ENCODE results near the gene SLC24A3. TPM values are rescaled to one million over a fixed set of nuclear protein-coding genes. Genes with fewer than 3 reads are reported as not detected.

The SLC24A3 gene
- total RNA-seq, 2 donors from 2014 or later = 1.4 to 3.7 TPM

DNA sequence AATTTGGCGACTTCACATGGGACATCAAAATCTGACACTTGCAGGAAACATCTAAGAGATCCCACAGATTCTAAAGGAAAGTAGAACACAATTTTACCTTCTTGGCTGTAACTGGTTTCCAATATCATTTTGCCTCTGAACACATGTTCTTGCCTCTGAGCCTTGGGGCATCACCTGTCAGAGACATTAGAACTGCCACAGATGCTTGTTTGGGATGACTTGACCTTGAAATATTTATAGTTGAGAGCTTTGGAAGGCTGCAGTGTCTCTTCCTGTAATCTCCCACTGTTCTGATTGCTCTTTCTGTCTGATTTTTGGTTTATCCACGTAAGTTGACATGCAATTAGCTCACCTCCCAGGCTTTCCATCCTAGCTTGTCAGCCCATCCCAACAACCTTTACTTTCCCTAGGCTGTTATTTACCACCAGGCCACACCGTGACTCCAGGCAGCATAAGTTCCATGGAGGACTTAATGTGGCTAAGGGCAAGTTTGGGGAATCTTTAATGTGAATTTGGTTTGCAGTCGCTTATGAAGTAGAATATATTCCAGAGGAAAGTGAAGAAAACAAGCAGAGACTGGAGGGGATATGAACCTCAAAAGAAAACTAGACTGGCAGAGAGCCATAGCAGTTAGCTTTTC is 289.2 kb downstream of the SLC24A3 start:
- Histone ChIP-seq H3K4me3 (no peak overlapping the region), H3K27ac (no peak overlapping the region), H3K4me1 (no peaks in the 10 kb centered on the region), H3K27me3 (no peaks in the 10 kb centered on the region), H3K36me3 (no peaks in the 10 kb centered on the region), H3K9me3 (no peaks in the 10 kb centered on the region)
- no peak for DNase-seq (ENCODE audit: low spot score)
- TF ChIP-seq, protein P1, sequence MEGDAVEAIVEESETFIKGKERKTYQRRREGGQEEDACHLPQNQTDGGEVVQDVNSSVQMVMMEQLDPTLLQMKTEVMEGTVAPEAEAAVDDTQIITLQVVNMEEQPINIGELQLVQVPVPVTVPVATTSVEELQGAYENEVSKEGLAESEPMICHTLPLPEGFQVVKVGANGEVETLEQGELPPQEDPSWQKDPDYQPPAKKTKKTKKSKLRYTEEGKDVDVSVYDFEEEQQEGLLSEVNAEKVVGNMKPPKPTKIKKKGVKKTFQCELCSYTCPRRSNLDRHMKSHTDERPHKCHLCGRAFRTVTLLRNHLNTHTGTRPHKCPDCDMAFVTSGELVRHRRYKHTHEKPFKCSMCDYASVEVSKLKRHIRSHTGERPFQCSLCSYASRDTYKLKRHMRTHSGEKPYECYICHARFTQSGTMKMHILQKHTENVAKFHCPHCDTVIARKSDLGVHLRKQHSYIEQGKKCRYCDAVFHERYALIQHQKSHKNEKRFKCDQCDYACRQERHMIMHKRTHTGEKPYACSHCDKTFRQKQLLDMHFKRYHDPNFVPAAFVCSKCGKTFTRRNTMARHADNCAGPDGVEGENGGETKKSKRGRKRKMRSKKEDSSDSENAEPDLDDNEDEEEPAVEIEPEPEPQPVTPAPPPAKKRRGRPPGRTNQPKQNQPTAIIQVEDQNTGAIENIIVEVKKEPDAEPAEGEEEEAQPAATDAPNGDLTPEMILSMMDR (IDR thresholded peaks at IDR 0.05) = no peak

DNA sequence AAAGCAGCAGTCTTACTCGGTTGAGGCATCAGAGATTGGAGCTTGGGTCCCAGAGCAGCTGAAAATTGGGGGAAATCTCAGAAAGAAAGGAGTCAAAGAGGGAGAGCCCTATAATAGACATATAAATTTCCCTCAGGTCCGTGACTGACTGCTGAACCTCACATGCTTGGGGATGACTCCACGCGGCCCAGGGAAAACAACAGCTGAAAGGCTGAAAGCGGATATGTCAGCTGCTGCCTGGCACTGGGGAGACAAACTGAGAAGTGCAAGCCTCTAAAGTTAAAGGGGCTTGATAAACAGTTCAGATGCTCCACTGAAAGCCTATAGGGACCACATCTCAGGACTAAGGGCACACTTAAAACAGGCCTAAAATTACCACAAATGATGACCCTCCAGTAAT is 289.7 kb downstream of the SLC24A3 start:
- Histone ChIP-seq H3K27ac (no peak overlapping the region), H3K27me3 (no peaks in the 10 kb centered on the region), H3K36me3 (no peaks in the 10 kb centered on the region), H3K9me3 (no peaks in the 10 kb centered on the region), H3K4me3 (no peak overlapping the region), H3K4me1 (no peaks in the 10 kb centered on the region)
- TF ChIP-seq, protein P1 (IDR thresholded peaks at IDR 0.05) = no peak
- DNase-seq (ENCODE audit: low spot score) = no peak

DNA sequence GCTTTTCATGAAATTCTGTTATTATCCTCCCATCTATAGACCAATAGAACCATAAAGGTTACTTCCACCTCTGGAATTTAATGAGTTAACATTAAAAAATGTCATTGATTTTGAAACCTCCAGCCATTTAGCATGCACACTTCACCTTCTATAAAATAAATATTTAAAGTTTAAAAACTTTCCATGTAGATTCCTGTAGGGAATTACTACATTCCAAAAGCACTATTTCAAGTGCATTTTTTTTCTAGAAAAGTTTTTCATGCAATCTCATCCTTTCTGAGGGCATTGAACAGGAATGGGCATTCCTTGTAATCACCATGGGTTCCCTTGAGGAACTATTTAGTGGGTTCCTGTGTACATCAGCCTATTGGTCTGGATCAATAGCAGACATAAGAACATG is 291.8 kb downstream of the SLC24A3 start:
- no peak overlapping the region for H3K27ac ChIP-seq
- no peak for DNase-seq (ENCODE audit: low spot score)
- no peaks in the 10 kb centered on the region for H3K4me1 ChIP-seq
- H3K27me3 ChIP-seq = no peaks in the 10 kb centered on the region
- H3K36me3 ChIP-seq = no peaks in the 10 kb centered on the region
- no peaks in the 10 kb centered on the region for H3K9me3 ChIP-seq
- H3K4me3 ChIP-seq = no peak overlapping the region
- TF ChIP-seq, protein P1 (IDR thresholded peaks at IDR 0.05) = no peak

DNA sequence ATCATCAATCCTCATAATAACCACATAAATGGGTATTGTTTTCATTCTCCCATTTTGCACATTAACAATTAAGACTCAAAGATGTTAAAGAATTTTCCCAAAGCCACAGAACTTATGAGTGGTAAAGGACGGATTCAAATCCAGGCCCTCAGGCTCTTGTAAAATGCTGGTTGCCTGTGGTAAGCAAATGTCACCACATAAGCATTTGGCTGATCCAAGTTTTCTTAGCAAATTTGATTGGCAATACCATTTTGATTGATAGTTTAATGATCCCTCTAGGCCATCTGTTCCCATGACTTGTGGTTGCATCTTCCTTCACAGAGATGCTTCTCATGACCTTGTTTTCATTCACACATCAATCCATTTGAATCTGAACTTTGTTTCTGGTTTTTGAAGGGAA is 293.6 kb downstream of the SLC24A3 start:
- H3K27me3 ChIP-seq = no peaks in the 10 kb centered on the region
- H3K36me3 ChIP-seq = no peaks in the 10 kb centered on the region
- H3K27ac ChIP-seq = no peak overlapping the region
- H3K9me3 ChIP-seq = no peaks in the 10 kb centered on the region
- H3K4me3 ChIP-seq = no peak overlapping the region
- TF ChIP-seq, protein P1 (IDR thresholded peaks at IDR 0.05) = no peak
- no peak for DNase-seq (ENCODE audit: low spot score)
- no peaks in the 10 kb centered on the region for H3K4me1 ChIP-seq

DNA sequence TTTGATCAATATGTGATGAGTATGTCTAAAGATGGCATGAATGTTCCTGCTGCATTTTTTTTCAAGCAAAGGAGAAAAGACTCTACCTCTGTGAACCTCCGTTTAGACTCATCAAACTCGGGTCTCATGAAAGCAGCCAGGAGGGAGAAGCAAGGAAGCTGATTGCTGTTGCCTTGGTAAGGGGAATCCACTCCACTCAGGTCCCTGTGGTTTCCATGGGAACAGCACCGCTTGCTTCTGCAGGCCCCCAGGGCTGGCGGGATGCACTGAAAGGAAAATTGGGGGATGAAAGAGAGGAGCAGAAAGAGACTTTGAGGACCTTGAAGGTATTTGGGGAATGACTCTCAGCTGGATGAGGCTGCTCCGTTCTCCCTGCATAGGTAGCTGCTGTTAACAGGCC is 296.0 kb downstream of the SLC24A3 start:
- Histone ChIP-seq H3K9me3 (no peaks in the 10 kb centered on the region), H3K36me3 (no peaks in the 10 kb centered on the region), H3K4me1 (no peaks in the 10 kb centered on the region), H3K27me3 (no peaks in the 10 kb centered on the region), H3K4me3 (no peak overlapping the region), H3K27ac (no peak overlapping the region)
- no peak for DNase-seq (ENCODE audit: low spot score)
- TF ChIP-seq, protein P1 (IDR thresholded peaks at IDR 0.05) = no peak

DNA sequence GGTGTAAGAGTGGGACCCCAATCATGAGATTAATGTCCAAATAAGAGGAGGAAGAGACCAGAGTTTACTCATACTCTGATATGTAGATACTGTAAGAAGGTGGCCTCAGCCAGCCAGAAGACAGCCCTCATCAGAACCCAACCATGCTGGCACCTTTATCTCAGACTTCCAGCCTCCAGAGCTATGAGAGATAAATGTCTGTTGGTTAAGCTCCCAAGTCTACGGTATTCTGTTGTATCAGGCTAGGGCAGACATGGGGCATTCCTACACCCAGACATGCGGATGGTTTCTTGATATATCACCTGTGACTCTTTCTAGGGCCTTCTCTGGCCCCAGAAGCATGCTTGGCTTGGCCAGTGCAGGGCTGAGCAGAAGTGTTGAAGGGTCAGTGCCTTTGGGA is 298.2 kb downstream of the SLC24A3 start:
- Histone ChIP-seq H3K4me3 (no peak overlapping the region), H3K27ac (no peak overlapping the region), H3K9me3 (no peaks in the 10 kb centered on the region), H3K4me1 (no peaks in the 10 kb centered on the region), H3K27me3 (no peaks in the 10 kb centered on the region), H3K36me3 (no peaks in the 10 kb centered on the region)
- TF ChIP-seq, protein P1 (IDR thresholded peaks at IDR 0.05) = no peak
- DNase-seq (ENCODE audit: low spot score) = no peak
